Measurements from ENCODE around the gene B4GALNT1.
"Not testable (repeated sequence)": the region's sequence is repeated elsewhere in the genome, so short reads cannot be mapped to it uniquely, and the experiment has no call there.

B4GALNT1 gene

DNA sequence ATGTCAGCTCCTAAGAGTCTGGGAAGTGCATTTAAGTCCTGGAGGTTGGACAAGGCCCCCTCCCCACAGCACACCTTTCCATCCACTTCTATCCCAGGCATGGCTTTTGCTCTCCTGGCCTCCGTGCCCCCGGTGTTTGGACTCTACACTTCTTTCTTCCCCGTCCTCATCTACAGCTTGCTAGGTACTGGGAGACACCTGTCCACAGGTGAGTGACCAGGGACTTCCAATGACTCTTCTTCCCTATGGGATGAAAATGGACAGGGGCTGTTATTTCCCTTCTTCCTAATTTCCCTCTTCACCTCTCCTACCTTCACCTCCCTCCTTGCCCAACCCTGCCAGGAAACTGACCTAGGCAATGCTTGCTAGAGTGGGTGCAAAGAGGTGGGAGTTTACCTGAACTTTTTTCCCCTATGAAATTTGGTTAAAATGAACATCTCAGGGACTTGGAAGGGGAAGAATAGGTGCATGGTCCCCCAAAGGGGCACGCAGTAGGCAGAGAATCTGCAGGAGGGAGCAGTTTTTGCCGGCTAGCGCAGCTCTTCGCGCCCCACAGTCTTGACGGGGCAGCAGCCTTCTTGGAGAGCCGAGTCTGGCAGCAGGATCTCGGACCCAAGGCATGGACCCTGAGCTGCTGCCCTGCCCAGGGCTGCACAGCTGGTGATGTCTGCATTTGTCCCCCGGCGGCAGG lies 12.6 kb downstream of the B4GALNT1 start:
- no peak for DNase-seq (ENCODE audit: low read depth)
- TF ChIP-seq CTCF (IDR thresholded peaks at IDR 0.05; ENCODE audit: low read depth, low read length) (no peak), MAX (IDR thresholded peaks at IDR 0.05; ENCODE audit: low read depth, low read length) (no peak), POLR2A (IDR thresholded peaks at IDR 0.05; ENCODE audit: extremely low read depth, insufficient read length) (no peak), MYC (IDR thresholded peaks at IDR 0.05; ENCODE audit: low read depth, low read length) (no peak)
- no peak overlapping the region for H3K4me3 ChIP-seq (ENCODE audit: low read depth, low read length)

DNA sequence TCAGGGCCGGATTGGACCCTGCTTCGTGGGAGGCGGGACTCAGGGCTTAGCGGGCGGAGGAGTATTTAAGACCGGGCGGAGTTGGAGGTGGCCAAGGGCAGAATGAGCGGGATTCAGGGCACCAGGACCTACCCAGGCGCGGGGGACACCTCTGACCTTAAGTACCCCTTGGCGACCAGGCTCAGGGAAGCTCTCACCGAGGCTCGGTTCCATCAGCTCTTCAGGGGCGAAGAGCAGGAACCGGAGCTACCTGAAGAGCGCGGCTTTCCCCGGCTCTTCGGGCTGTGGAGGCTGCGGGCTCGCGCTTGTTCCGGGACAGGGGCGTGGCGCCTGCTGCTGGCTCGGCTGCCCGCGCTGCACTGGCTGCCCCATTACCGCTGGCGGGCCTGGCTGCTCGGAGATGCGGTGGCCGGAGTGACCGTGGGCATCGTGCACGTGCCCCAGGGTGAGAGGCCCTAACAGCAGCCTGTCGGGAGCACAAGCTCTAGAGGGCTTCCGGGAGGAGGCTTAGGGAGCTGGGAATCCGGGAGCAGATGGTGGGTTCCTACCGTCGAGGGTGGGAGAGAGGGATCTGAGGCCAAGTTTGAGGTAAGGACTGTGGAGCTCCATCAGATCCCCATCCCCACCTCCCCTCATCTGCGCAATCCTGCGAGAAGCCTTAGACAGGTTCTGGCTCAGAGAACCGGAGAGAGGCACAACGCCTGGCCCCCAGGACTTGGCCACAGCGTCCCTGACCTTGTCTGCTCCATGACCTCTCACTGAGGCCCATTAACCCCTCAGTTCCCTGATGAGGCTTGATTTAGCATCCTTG lies 13.4 kb downstream of the B4GALNT1 start:
- DNase-seq (ENCODE audit: low read depth): no peak
- H3K4me3 ChIP-seq (ENCODE audit: low read depth, low read length): no peak overlapping the region
- TF ChIP-seq CTCF (IDR thresholded peaks at IDR 0.05; ENCODE audit: low read depth, low read length): no peak
- TF ChIP-seq POLR2A (IDR thresholded peaks at IDR 0.05; ENCODE audit: extremely low read depth, insufficient read length): no peak
- no peak for TF ChIP-seq MYC (IDR thresholded peaks at IDR 0.05; ENCODE audit: low read depth, low read length)

DNA sequence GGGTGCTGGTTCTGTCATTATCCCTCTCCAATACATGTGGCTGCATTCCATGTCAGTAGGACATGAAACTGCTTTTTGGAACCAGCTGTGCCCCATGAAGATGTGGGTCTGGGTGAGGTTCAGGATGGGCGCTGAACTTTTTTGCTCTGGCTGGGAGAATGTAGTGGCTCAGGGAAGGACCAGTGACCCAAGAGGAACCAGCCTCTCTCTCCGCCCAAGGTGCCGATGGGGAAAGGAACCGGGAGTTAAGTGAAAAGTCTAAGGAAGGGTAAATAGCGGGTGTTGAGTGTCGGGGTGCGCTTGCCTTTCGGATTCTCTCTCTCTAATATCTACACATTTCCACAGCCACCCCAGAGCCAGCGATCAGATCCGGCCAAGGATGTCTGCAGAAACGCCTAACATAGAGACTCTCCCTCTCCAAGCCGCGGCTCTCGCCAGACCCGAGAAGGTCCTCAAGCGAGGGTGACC lies 14.0 kb downstream of the B4GALNT1 start:
- no peak overlapping the region for H3K4me3 ChIP-seq (ENCODE audit: low read depth, low read length)
- no peak for DNase-seq (ENCODE audit: low read depth)
- TF ChIP-seq MYC (IDR thresholded peaks at IDR 0.05; ENCODE audit: low read depth, low read length) (no peak), POLR2A (IDR thresholded peaks at IDR 0.05; ENCODE audit: extremely low read depth, insufficient read length) (no peak), MAX (IDR thresholded peaks at IDR 0.05; ENCODE audit: low read depth, low read length) (no peak), CTCF (IDR thresholded peaks at IDR 0.05; ENCODE audit: low read depth, low read length) (no peak)

DNA sequence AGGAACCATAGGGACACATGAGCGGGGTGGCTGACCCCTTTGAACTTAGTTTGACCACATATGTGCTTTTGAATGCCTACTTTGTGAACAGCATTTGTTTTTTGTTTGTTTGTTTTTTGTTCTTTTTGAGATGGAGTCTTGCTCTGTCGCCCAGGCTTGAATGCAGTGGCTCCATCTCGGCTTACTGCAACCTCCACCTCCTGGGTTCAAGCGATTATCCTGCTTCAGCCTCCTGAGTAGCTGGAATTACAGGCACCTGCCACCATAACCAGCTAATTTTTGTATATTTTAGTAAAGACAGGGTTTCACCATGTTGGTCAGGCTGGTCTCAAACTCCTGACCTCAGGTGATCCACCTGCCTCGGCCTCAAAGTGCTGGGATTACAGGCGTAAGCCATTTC lies 14.6 kb downstream of the B4GALNT1 start:
- not testable (repeated sequence) for DNase-seq (ENCODE audit: low read depth); H3K4me3 ChIP-seq (ENCODE audit: low read depth, low read length)

- H3K4me3 ChIP-seq (ENCODE audit: low read depth, low read length): no peak overlapping the region
- DNase-seq (ENCODE audit: low read depth): no peak
- TF ChIP-seq POLR2A (IDR thresholded peaks at IDR 0.05; ENCODE audit: extremely low read depth, insufficient read length) (no peak), CTCF (IDR thresholded peaks at IDR 0.05; ENCODE audit: low read depth, low read length) (no peak), MYC (IDR thresholded peaks at IDR 0.05; ENCODE audit: low read depth, low read length) (no peak), MAX (IDR thresholded peaks at IDR 0.05; ENCODE audit: low read depth, low read length) (no peak)
Measured at GRCh38 chr12:57617942-57618341, 15.1 kb downstream of the B4GALNT1 start.

DNA sequence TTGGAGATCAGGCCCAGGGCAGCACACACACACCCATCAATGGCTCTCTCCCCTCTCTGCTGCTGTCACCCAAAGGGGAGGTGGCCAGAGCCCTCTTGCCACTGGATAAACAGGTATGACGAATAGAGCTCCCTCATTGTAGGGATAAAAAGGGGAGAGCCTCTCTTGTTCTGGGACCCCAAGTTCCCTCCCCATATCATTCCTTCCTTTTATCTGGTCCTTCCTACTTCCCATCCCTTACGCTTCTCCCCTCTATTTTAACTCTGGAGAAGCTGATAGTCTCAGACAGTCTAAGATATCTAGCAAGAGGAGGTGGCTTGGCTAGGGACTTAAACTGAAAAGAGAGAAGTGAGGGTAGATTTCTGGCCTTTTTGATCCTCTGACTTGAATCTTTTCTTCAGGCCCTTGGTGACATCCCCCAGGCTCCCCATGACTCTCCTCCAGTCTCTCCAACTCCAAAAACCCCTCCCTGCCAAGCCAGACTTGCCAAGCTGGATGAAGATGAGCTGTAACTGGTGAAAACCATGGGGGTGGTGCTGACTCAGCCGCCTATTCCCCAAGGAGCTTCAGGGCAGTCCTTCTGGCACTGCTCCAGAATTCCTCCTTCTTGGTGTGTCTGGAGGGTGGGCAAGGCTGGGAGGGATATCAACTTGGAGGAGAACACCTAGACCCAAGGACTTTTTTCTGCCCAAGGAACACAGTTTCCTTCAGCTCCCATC lies 16.5 kb downstream of the B4GALNT1 start:
- no peak for DNase-seq (ENCODE audit: low read depth)
- no peak overlapping the region for H3K4me3 ChIP-seq (ENCODE audit: low read depth, low read length)
- TF ChIP-seq CTCF (IDR thresholded peaks at IDR 0.05; ENCODE audit: low read depth, low read length): no peak
- no peak for TF ChIP-seq MYC (IDR thresholded peaks at IDR 0.05; ENCODE audit: low read depth, low read length)
- no peak for TF ChIP-seq POLR2A (IDR thresholded peaks at IDR 0.05; ENCODE audit: extremely low read depth, insufficient read length)
- TF ChIP-seq MAX (IDR thresholded peaks at IDR 0.05; ENCODE audit: low read depth, low read length): no peak

Measured in NB4 (cell line).